Keratinocyte (primary cell): Measurements from ENCODE around the gene OLIG1.

Source experiments
- CTCF ChIP-seq, 3 experiments: IDR thresholded peaks in 1 of 3; conservative IDR thresholded peaks in 1 of 3; optimal IDR thresholded peaks in 1 of 3; 2 replicates in 2 of 3; 3 replicates in 1 of 3; pipeline versions ENCODE3 to v1.5.1; 2011; ENCODE audit warnings: low read length in 3 of 3, mild to moderate bottlenecking in 3 of 3, moderate library complexity in 2 of 3, control low read depth in 1 of 3, inconsistent platforms in 1 of 3; ENCODE audit not compliant: insufficient read depth in 2 of 3; ENCODE audit errors: extremely low read depth in 1 of 3
- EZH2 ChIP-seq: IDR thresholded peaks from one replicate; pipeline ENCODE4 v1.6.1; 2012; ENCODE audit warnings: inconsistent platforms, mild to moderate bottlenecking, low read length, moderate library complexity

DNA sequence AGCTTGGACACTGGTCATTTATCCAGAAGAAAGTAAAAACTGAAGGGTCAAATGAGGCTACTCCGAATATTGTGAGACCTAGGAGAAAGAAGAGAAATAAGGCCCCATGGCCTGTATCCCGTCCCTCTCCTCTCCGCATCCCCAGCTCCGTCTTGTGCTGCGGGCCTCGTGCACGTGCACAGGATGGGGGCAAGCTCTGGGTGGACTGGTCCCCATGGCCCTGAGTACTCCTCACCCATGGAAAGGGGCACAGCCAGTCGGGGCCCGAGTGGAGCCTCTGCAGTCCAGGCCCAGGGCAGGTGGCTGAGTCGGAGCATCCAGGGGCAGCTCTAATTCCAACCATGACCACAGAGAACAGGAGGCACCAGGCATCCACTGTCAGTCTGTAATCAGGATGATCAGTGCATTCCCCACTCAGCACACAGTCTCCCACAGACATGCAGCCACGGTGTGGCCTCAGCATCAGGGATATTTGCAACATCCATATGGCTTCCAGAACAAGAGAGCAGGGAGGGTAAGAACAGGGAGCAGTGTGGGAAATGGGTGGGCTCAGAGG, 12.5 kb upstream of the OLIG1 start:
- TF ChIP-seq CTCF (optimal IDR thresholded peaks at IDR 0.05 in 1 of 3, IDR thresholded peaks at IDR 0.05 in 1 of 3, conservative IDR thresholded peaks at IDR 0.05 in 1 of 3; ENCODE audit: extremely low read depth in 1 of 3, insufficient read depth in 2 of 3, low read length in 3 of 3) (no peak), EZH2 (no peak)
